HEK293 (cell line): Measurements from ENCODE around the gene KCTD7.

Experiments used
- CTCF ChIP-seq: fragments of 450-650 bp; formaldehyde crosslinking; IDR thresholded peaks from 2 replicates; pipeline ENCODE4 v1.5.1; 2016; ENCODE audit warnings: missing biosample characterization, missing genetic modification characterization
- ELK4 ChIP-seq: IDR thresholded peaks from 2 replicates; pipeline ENCODE4 v1.6.1; 2011; ENCODE audit warnings: mild to moderate bottlenecking, low read depth, low read length, borderline replicate concordance
- PATZ1 ChIP-seq: fragments of 450-650 bp; formaldehyde crosslinking; IDR thresholded peaks from 2 replicates; pipeline ENCODE4 v1.5.1; 2016; ENCODE audit warnings: missing biosample characterization, missing genetic modification characterization
- REST ChIP-seq: fragments of 450-650 bp; formaldehyde crosslinking; IDR thresholded peaks from 2 replicates; pipeline ENCODE4 v1.5.1; 2016; ENCODE audit warnings: missing biosample characterization, missing genetic modification characterization
- ZBTB44 ChIP-seq: fragments of 450-650 bp; IDR thresholded peaks from 2 replicates; pipeline ENCODE4 v1.5.1; 2018; ENCODE audit warnings: missing biosample characterization, mild to moderate bottlenecking, missing genetic modification characterization
- ZBTB7A ChIP-seq: fragments of 450-650 bp; formaldehyde crosslinking; IDR thresholded peaks from 2 replicates; pipeline ENCODE4 v1.5.1; 2016; ENCODE audit warnings: low read depth, missing biosample characterization, missing genetic modification characterization
- ZNF335 ChIP-seq: fragments of 450-650 bp; formaldehyde crosslinking; conservative IDR thresholded peaks from 2 replicates; pipeline ENCODE4 v1.5.1; 2016; ENCODE audit warnings: missing biosample characterization, missing genetic modification characterization
- ZNF501 ChIP-seq: fragments of 450-650 bp; formaldehyde crosslinking; IDR thresholded peaks from 2 replicates; pipeline ENCODE4 v1.5.1; 2016; ENCODE audit warnings: missing biosample characterization, missing genetic modification characterization
- ZNF558 ChIP-seq: fragments of 450-650 bp; formaldehyde crosslinking; IDR thresholded peaks from 2 replicates; pipeline ENCODE4 v1.5.1; 2016; ENCODE audit warnings: missing biosample characterization, missing genetic modification characterization

GRCh38 chr7:66687186-66687585 is 58.5 kb downstream of the KCTD7 start:
- TF ChIP-seq ZBTB44 (no peak), ELK4 (no peak), ZNF558 (no peak), REST (tag by site-specific recombination) (no peak), ZBTB7A (tag by site-specific recombination) (no peak), CTCF (tag by site-specific recombination) (no peak), PATZ1 (no peak), ZNF335 (tag by site-specific recombination) (no peak), ZNF501 (tag by site-specific recombination) (no peak)
